NCI-H526 treated with DMSO at 0.1 percent for 48 hours (cell line): ENCODE data around the gene RAMACL.

Experiments
- DNase-seq: peaks from one replicate; lab custom pipeline; 2025; lab: John Stamatoyannopoulos, UW

Gene RAMACL

DNA sequence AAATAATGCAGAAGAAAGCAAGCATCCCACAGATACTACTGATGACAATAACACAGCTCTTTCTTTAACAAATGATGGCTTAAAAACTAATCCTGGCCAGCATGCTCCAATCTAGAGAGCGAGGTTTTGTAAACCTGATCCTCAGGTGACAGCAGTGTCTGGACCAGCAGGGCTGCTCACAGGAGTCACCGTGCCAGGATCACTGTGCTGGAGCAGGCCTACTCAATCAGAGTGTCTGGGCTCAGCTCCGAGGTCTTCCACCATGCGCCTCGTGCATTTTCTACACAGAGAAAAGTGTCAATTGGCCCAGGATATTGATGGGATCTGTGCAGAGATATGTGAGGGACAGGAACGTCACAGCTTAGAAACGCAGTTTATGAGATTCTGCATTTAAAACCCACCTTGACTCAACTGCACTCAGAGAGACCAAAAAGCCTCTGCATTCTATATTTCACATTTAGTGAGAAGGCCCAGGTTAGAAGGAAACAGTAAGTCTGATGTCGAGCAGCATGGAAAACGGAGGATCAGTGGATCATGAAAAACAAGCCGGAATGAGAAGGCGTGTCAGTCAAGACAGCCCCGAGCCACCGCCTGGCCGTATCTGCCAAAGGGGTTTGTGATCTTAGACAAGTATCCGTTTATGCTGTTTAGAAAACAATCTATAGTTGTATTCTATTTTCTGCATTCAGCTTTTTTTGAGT lies 7.8 kb downstream of the RAMACL start:
- no peak for DNase-seq

DNA sequence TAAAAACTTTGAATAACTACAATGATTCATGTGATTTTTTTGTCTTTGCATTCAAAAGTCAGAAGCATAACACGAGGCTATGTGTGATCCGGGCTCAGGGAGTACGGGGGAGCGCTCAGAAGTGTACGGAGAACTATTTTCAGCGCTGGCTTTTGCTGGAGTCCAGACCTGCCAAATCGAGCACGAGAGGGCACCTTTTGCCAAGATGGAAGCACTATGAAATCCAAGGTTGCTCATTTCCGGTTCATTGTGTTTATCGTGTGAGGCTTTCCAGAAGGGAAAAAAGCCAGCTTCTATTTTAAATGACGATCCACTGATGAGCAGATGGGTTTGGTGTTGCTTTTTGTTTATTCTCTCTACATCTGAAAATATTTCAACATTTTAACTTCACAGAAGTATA lies 11.3 kb downstream of the RAMACL start:
- no peak for DNase-seq

DNA sequence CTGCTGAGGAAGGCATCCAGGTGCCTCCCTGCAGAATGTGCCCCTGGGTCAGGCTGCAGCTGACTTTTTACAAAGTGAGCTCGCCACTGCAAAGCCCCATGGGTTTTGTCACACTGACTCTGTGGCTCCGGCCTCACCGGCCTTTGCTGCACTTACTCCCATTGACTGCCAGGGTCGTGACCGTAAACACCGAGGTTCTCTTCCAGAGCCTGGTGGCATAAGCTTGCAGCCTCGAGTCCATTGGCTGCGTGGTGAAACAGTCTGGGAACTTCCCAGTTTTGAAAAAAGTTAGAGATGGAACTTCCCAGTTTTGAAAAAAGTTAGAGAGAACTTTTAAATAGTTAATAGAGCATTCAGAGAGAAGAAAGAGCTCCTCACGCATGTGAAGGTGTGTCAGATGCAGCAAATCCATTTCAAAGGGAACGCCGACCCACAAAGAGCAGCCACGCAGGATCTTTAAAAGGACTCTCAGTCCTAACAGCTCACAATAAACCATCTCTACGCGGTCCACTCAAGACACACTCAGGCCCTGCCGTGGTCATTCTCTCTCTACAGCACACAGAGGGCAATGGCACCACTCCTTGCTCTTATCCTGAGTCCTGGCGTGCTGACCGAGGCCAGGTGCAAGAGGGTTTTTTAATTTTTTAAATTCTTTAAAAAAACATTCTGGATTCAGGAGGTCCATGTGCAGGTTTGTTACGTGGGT lies 12.8 kb downstream of the RAMACL start:
- DNase-seq = no peak

DNA sequence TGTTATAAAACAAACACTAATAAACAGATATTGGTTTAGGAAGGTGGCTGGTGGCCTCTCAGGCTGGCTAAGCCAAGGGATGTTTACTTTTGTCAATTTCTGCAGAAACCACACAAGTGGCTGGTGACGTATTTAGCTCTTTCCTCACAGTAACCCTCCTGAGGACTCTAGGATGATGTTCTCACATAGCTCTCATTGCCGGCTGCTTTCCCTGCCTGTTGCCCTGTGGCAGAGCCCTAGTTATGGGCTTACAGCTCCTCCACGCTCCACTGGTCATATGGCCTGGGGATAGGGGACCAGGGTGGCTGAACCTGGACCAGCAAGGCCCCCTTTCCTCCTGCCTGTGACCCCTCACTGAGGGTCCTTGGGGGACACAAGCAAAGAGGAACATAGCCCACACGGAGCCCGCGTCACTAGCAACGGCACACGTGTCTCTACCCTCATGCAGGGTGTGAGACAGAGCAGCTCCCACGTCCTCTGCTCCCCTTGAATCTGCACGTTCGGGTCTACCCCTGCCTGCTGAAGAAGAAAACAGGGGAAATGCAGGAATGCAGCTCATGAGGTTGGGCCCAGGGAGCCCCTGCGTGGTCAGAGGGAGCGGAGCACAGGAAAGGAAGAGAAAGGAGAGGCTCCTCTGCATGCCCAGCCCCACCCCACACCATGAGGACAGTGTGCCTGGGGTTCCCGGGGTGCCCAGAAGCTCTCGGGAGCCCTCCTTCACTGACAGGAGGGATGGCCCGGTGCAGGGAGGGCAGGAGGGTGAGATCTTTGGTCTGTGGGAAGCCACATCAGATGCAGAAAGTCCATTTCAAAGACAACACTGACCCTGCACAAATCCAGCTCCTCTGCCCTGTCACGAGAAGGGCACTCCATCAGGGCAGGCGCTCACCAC lies 13.9 kb downstream of the RAMACL start:
- DNase-seq = no peak

DNA sequence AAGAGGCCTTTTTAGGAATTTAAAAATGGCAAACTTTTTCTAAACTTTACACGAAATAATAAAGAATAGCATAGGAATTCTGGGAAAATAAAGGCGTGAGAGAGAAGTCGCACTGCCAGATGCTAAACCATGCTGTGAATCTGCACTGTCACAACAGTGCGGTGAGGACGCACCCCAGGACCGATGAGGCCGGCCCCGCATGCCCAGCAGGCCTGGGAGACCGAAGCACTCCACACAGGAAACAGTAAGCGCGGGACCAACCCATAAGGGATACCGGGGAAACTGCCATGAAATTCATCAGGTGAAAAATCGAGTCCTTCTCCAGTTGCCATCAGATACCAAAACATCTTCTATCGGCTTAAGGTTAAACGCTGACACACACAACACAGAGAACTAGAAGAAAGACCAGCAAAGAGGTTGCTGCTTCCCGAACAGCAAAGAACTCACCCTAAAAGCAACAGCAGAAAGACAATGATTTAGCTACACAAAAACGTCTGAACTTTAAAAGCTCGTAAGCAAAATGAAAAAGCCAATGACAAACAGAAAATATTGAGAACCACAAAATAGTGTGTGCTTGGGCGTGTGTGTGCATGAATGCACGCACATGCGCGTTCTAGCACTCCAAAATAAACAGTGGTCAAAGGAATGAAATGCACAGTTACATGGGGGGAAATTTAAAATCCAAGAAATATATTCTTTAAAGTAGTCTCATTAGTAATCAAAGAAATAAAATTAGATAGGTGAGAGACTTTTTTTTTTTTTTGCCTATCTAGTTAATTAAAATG lies 15.4 kb downstream of the RAMACL start:
- no peak for DNase-seq

DNA sequence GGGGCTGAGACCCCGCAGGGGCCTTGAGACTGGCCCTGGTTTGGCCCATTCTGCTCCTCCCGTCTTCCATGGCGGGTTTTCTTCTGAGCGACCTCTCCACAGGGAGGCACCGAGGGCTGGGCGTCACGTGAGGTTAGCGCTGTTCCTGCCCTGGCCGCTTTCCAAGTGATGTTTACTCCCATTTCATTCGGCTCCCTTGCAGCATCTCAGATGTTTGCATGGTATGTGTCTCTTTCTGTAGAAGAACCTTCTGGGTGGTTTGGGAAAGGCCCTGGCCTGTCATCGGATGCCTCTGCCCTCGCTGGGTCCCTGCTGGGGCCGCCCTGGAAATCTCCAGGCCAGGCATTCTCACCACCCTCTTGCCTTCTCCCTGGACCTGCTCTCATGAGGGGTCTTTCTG lies 17.3 kb downstream of the RAMACL start:
- DNase-seq = no peak

DNA sequence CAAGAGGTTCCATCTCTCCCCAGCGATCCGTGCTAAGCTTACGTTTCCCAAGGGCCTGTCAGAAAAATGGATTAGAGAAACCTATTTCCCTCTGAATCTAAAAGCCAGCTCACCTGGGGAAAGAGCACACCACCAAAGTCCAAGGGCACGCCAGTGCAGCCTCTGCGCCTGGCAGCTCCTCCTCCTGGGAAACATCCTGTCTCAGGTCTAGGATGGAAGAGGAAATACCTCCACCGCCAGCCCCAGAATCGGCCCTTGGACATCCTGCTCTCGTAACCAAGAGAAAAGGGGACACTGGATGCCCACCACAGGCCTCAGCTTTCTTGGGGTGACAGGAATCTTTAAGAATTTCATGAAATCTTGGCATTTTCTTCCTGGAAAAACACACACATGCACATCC lies 18.7 kb downstream of the RAMACL start:
- DNase-seq = no peak

DNA sequence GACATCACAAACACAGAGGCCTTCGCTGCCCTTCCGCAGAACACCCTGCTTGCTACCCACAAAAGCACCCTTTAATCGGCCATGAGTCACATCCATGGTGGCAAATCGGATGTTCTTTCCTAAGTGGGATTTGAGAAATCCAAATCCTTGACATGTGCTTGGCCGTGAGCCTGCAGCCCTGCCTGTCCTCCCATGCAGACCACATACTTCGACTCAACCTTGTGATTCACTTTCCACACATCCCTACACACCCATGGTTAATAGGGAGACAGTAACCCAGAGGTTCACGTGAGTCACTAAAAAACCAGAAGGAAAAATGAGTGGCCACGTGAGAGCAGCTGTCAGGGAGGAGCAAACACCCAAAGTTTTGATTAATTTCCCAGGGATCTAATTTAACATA lies 19.4 kb downstream of the RAMACL start:
- DNase-seq = no peak

DNA sequence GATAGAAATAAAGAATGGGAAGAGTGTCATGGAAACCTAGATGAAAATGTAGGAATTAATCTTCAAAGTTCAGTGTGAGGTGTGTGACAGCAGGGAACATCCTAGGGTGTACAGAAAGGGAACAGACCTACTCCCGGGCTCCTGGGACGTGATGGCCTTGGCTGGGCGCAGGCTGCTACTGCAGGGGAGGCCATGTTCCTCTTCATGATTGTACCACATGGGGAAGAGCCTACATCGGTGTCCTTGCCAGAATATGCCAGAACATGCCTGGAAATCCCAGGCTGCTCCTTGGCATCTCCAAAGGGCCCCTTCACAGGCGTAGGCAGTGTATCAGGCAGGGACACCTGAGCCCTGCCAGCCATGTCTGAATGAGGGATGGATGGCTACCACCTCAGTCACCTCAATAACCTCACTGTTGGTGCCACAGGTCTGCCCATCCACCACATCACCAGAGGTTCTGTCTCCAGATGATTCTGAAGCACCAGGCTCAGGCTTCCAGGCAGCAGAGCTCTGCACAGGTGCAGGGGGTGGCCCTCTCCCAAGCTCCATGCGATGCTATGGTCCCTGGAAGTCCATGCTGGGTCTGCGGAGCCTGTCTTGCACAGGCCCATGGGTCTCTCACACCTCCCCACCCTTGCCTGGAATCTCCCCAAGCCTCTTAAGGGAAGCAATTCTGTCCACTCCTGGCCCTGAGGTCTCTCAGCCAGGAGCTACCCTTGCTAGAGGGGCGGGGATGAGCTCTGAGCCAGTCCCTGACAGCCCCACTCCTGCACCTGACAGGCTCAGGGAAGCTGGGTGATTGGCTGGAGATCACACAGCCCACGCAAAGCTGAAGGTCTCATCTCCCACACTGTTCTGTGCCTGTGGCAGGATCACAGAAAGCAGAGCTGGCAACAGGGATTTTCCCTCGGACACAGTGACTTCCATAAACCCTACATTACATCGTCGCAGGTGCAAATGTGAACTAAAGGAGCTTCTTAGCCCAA lies 20.2 kb downstream of the RAMACL start:
- DNase-seq = no peak

DNA sequence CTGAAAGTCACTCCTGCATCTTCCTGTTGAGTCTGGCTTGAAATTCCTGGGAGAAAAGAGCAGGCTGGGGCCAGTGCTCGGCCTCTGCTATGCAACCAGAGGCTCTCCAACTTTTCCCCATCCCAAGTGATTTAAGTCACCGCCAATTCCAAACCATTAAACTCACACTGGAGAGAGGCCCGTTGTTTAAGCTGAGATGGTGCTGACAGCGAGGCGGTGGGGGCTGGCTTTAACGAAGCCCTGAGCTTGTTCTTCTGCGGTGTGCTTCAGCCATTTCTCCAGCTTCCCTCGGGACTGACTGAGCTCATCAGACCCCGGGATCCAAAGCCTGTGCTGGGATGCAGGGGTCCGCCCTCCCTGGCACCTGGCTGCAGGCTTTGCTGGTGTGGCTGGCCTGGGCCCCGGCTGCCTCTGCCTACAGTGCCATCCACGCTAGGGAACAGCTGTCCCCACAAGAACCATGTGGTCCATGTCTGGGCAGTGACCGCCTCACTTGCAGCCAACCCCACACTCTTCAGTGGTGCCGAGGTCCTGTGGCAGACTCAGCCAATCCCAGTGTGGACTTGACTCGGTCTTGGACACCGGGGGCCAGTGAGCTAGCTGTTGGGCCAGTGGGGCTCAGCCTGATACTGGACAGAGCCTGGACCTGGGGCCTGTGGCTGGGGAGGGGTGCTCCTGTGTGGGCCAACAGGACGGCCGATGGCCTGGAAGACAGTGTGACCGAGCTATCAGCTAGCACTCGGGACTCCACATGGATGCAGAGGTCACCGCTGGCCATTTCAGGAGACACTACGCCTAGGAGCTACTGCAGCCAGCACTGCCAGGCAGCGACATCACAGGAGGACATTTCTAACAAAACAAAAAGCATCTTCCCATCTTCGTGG lies 21.2 kb downstream of the RAMACL start:
- DNase-seq = no peak

DNA sequence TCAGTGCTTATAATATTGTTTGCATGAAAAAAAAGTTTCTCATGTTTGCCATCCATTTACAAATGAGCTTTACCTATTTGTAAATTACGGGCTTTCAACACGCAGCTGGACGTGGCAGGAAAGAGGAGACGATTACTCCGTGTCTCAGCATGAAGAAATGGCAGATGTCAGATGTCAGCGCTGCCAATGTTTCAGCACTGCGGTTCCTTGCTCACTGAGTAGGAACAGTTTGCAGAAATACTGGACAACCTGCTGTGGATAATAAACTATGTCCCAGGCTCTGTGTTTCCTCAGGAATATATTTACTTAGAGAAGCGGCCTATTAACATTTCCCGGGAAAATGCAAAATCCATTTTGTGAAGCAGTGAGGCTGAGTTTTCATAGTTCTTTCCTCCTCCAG lies 22.7 kb downstream of the RAMACL start:
- DNase-seq = peak; percentile 71

DNA sequence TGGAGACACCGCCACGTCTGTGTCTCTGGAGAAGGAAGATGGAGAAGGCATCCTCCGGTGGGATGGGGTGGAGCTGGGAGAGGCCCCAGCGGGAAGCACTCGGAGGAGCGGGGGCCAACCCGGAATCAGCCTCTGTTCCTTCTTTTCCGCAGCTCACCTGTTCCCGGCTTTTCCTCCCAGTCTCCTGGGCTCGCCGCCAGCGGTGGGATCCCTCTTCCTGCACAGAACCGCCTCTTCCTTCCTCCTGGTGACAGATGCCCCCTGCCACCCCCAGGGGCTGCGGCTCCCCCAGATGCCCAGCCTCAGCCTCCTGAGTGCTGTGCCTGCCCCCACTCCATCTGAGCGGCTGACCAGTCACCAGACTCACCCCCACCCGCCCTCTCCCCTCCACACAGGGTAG lies 23.3 kb downstream of the RAMACL start:
- no peak for DNase-seq

DNA sequence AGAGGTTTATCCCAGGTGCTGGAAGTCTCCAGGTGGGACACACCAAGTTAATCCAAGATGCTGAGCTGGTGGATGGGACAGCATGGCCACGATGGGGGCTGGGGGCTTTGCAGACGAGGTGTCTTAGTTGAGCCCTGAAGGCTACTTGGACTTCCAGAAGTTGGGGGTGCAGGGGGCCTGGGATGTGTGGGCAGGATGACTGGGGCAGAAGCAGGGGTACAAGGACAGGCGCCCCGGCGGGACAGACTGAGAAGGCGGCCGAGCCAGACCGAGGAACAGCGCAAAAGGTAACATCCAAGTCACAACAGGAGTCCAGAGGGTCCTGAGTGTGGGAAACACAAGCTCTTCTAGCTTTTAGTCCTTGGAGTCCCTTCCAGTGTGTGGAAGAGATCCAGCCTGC lies 23.8 kb downstream of the RAMACL start:
- no peak for DNase-seq

DNA sequence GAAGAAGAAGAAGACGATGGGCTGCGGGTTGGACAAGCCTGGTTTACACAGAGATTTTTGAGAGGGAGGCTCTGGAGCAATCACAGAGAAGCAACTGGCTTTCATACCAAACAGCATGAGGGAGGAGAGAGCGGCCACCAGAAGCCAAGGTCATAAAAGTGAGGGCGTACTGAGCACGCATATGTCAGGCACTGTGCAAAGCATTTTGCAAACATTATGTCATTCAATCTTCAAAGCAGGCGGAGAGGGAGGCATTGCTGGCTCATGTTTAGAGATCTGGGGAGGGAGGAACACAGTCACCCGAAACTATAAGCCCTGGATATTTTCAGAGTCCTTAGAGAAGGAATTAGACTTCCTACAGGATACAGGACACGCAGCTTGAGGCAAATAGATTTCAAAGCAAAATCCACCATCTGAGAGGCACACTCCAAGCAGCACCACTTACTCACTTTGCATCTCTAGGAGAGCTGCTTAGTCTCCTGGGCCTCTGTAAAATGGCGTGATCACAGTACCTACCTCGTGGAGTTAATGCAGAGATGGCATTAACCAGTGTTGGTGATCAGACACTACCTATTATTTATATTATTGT lies 24.6 kb downstream of the RAMACL start:
- no peak for DNase-seq

DNA sequence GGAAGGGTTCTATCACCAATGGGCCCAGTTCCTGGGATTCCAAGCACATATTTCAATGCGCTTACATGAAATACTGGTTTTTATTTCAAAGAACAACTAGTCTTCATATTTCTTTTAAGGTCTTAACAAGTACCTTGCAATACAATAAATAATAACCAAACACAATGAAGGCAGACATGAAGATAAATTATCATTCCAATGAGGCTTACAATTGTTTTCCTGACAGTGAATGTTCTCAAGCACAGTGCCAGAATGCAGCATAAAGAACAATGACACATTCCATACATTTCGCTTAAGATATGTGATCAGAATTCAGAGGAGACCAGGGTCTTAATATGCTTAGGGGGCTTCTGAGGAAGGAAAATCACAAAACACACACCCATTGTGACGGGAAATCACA lies 26.3 kb downstream of the RAMACL start:
- no peak for DNase-seq

DNA sequence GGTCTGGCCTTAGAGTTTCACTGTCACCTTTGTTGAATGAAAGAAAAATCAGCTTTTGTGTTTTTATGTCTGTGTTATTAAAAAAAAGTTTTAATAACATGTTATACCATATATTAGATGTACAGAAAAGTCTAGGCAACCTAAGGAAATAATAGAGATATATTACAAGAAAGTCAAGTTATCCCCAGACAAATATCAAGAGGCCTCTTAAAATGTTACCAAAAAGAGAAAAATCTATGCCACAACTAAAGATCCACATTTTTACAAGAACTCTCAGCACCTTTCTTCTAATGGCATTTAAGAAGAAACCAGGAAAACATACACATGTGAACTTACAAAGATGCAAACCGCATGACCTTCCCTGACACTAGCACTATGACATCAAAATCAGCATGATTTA lies 26.8 kb downstream of the RAMACL start:
- no peak for DNase-seq

DNA sequence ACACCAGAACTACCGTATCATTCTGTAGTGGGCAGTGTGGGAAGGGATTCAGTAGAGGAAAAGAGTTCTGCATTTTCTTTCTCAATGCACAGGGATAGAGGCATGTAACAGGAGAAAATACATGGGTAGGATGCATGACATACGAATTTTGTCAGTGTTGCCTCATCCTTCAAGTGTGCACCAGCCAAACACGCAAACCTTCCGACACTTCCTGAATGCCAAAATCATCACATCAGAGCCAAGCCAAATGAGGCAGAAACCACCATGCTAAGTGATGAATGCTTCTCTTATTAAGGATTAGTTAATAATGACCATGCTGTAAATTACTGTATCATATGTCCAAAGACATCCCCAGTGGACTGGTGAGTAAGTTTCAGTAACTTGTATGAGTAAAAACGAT lies 27.3 kb downstream of the RAMACL start:
- DNase-seq = no peak

DNA sequence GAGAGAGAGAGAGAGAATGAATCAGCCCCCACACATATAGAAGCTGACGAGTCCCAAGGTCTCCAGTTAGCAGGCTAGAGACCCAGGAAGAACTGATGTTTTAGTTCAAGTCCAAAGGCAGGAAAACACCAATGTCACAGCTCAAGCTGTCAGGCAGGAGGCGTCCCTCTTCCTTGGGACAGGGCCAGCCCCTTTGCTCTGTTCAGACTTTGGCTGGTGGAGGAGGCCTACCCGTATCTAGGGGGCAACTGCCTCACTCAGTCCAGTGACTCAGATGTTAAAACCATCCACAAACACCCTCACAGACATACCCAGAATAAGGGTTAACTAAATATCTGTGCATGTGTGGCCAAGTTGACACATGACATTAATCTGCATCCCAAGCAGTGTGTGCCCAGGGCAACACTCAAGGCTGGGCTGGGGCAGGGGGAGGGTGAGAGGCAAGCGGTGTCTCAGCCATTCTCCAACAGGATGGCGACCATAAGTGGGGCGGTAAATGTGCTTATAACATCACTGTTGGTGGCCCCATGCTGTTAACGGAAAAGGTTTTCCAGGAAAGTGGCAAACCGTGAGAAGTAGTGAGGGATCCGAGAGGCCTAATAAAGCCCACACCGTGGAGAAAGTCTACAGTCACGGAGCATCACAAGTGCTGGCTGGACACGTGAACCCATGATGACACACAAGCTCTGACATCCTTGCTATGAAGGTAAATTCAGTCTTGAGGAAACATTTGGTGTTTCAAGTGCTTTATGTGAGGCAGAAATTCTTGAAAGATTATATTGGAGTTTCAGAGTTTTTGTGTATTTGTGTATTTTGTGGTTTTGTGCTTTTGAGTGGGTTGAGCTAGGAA lies 28.1 kb downstream of the RAMACL start:
- DNase-seq = no peak
